Measurements from ENCODE around the gene HEY2. TPM values are rescaled to one million over a fixed set of nuclear protein-coding genes. Genes with fewer than 3 reads are reported as not detected.
A peak's percentile ranks its signal among the peaks of the same experiment; 100 is the strongest.

The HEY2 gene
- polyA plus RNA-seq, 1 donor from 2014 or later: 0.30 TPM

GRCh38 chr6:125749865-125750691 is 646 bp downstream of the HEY2 start:
- peaks cover 2% of the 10 kb centered on the region for H3K36me3 Mint-ChIP-seq
- H3K9me3 Mint-ChIP-seq: peaks cover 0 to 4% (median 0%) of the 10 kb centered on the region in 3 donors
- H3K4me3 Mint-ChIP-seq: peak overlapping the region; percentile 13 to 92 (median 84)
- peak overlapping the region; percentile 2 to 67 (median 58) for H3K27ac Mint-ChIP-seq
- peaks cover 53% of the 10 kb centered on the region for H3K27me3 Mint-ChIP-seq
- H3K4me1 Mint-ChIP-seq: peaks cover 15 to 25% (median 22%) of the 10 kb centered on the region in 3 donors

- H3K9me3 Mint-ChIP-seq: peaks cover 0 to 4% (median 0%) of the 10 kb centered on the region in 3 donors
- H3K36me3 Mint-ChIP-seq: peaks cover 2% of the 10 kb centered on the region
- peaks cover 54% of the 10 kb centered on the region for H3K27me3 Mint-ChIP-seq
- H3K4me1 Mint-ChIP-seq: peaks cover 15 to 25% (median 22%) of the 10 kb centered on the region in 3 donors
- H3K27ac Mint-ChIP-seq: peak overlapping the region in 1 of 3 donors; percentile 2
- peak overlapping the region; percentile 10 to 61 (median 30) for H3K4me3 Mint-ChIP-seq
These were observed 1.4 kb downstream of the HEY2 start for GRCh38 chr6:125750692-125751333.

GRCh38 chr6:125751334-125751916 is 2.0 kb downstream of the HEY2 start:
- Mint-ChIP-seq H3K27me3 (peaks cover 48% of the 10 kb centered on the region), H3K36me3 (peaks cover 2% of the 10 kb centered on the region), H3K27ac (no peak overlapping the region), H3K9me3 (peaks cover 0 to 4% (median 0%) of the 10 kb centered on the region in 3 donors), H3K4me3 (peak overlapping the region in 1 of 4 donors; percentile 5), H3K4me1 (peaks cover 15 to 25% (median 20%) of the 10 kb centered on the region in 3 donors)

- peaks cover 2% of the 10 kb centered on the region for H3K36me3 Mint-ChIP-seq
- H3K4me1 Mint-ChIP-seq: peaks cover 6 to 17% (median 14%) of the 10 kb centered on the region in 3 donors
- H3K4me3 Mint-ChIP-seq: no peak overlapping the region
- H3K9me3 Mint-ChIP-seq: peaks cover 0 to 4% (median 0%) of the 10 kb centered on the region in 3 donors
- H3K27ac Mint-ChIP-seq: no peak overlapping the region
- peaks cover 38% of the 10 kb centered on the region for H3K27me3 Mint-ChIP-seq
These were observed 3.3 kb downstream of the HEY2 start for GRCh38 chr6:125752773-125753172.

- H3K27ac Mint-ChIP-seq: no peak overlapping the region
- peaks cover 2% of the 10 kb centered on the region for H3K36me3 Mint-ChIP-seq
- peaks cover 34% of the 10 kb centered on the region for H3K27me3 Mint-ChIP-seq
- H3K9me3 Mint-ChIP-seq: peaks cover 0 to 4% (median 0%) of the 10 kb centered on the region in 3 donors
- peaks cover 6 to 15% (median 10%) of the 10 kb centered on the region in 3 donors for H3K4me1 Mint-ChIP-seq
- H3K4me3 Mint-ChIP-seq: no peak overlapping the region
These were observed 3.9 kb downstream of the HEY2 start for GRCh38 chr6:125753218-125753936.

GRCh38 chr6:125753937-125754259 is 4.5 kb downstream of the HEY2 start:
- H3K36me3 Mint-ChIP-seq: peaks cover 2% of the 10 kb centered on the region
- peaks cover 0 to 4% (median 0%) of the 10 kb centered on the region in 3 donors for H3K9me3 Mint-ChIP-seq
- H3K4me3 Mint-ChIP-seq: no peak overlapping the region
- H3K27ac Mint-ChIP-seq: no peak overlapping the region
- H3K27me3 Mint-ChIP-seq: peaks cover 34% of the 10 kb centered on the region
- H3K4me1 Mint-ChIP-seq: peaks cover 6 to 11% (median 10%) of the 10 kb centered on the region in 3 donors

- Mint-ChIP-seq H3K27me3 (peaks cover 40% of the 10 kb centered on the region), H3K9me3 (peaks cover 0 to 4% (median 0%) of the 10 kb centered on the region in 3 donors), H3K36me3 (peaks cover 2% of the 10 kb centered on the region), H3K27ac (no peak overlapping the region), H3K4me3 (no peak overlapping the region), H3K4me1 (peaks cover 6 to 11% (median 10%) of the 10 kb centered on the region in 3 donors)
These were observed 5.1 kb downstream of the HEY2 start for GRCh38 chr6:125754566-125754965.

- Mint-ChIP-seq H3K27ac (no peak overlapping the region), H3K4me3 (no peak overlapping the region), H3K9me3 (no peaks in the 10 kb centered on the region), H3K36me3 (no peaks in the 10 kb centered on the region), H3K27me3 (peaks cover 30% of the 10 kb centered on the region), H3K4me1 (peaks cover 0 to 3% (median 2%) of the 10 kb centered on the region in 3 donors)
These were observed 9.9 kb downstream of the HEY2 start for GRCh38 chr6:125759184-125759902.

- H3K27ac Mint-ChIP-seq: no peak overlapping the region
- H3K4me3 Mint-ChIP-seq: no peak overlapping the region
- no peaks in the 10 kb centered on the region for H3K36me3 Mint-ChIP-seq
- peaks cover 0 to 3% (median 2%) of the 10 kb centered on the region in 3 donors for H3K4me1 Mint-ChIP-seq
- H3K27me3 Mint-ChIP-seq: peaks cover 30% of the 10 kb centered on the region
- H3K9me3 Mint-ChIP-seq: no peaks in the 10 kb centered on the region
These were observed 10.6 kb downstream of the HEY2 start for GRCh38 chr6:125759959-125760457.

GRCh38 chr6:125764121-125764671 is 14.8 kb downstream of the HEY2 start:
- H3K4me1 Mint-ChIP-seq: peaks cover 0 to 3% (median 2%) of the 10 kb centered on the region in 3 donors
- no peaks in the 10 kb centered on the region for H3K9me3 Mint-ChIP-seq
- H3K27me3 Mint-ChIP-seq: peaks cover 31% of the 10 kb centered on the region
- no peaks in the 10 kb centered on the region for H3K36me3 Mint-ChIP-seq
- H3K27ac Mint-ChIP-seq: no peak overlapping the region
- H3K4me3 Mint-ChIP-seq: no peak overlapping the region

GRCh38 chr6:125765944-125766343 is 16.5 kb downstream of the HEY2 start:
- H3K27me3 Mint-ChIP-seq: peaks cover 19% of the 10 kb centered on the region
- no peaks in the 10 kb centered on the region for H3K36me3 Mint-ChIP-seq
- H3K9me3 Mint-ChIP-seq: no peaks in the 10 kb centered on the region
- no peak overlapping the region for H3K27ac Mint-ChIP-seq
- H3K4me1 Mint-ChIP-seq: peaks cover 0 to 3% (median 2%) of the 10 kb centered on the region in 3 donors
- no peak overlapping the region for H3K4me3 Mint-ChIP-seq

GRCh38 chr6:125766641-125767040 is 17.2 kb downstream of the HEY2 start:
- peaks cover 19% of the 10 kb centered on the region for H3K27me3 Mint-ChIP-seq
- H3K27ac Mint-ChIP-seq: no peak overlapping the region
- H3K36me3 Mint-ChIP-seq: no peaks in the 10 kb centered on the region
- peaks cover 0 to 3% (median 2%) of the 10 kb centered on the region in 3 donors for H3K4me1 Mint-ChIP-seq
- no peaks in the 10 kb centered on the region for H3K9me3 Mint-ChIP-seq
- no peak overlapping the region for H3K4me3 Mint-ChIP-seq

- Mint-ChIP-seq H3K4me3 (no peak overlapping the region), H3K36me3 (no peaks in the 10 kb centered on the region), H3K9me3 (no peaks in the 10 kb centered on the region), H3K27me3 (peaks cover 14% of the 10 kb centered on the region), H3K27ac (no peak overlapping the region), H3K4me1 (peaks cover 0 to 3% (median 2%) of the 10 kb centered on the region in 3 donors)
These were observed 19.8 kb downstream of the HEY2 start for GRCh38 chr6:125769147-125769783.
